ENCODE data around the gene CST2.
A peak's percentile ranks its signal among the peaks of the same experiment; 100 is the strongest.
"Not testable (repeated sequence)": the region's sequence is repeated elsewhere in the genome, so short reads cannot be mapped to it uniquely, and the experiment has no call there.

CST2 gene

DNA sequence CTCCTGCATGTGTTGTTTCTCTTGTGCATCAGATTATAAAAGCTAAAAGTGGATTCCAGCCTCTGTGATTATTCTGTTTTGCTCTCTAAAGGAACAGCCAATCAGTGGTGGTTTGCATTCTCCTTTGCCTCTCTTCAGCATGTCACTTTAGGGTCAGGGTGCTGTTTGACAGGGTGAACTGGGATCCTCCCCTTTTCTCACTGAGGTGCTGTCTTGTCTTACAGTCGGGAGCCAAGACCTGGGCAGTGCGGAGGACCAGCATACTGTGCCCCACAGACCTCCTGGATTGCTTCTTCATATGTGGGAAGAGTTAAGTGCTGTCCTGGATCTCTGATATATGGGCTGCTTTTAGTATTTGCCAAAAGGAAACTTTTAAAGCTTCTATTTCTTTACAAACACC lies 15.2 kb upstream of the CST2 start:
- no peak overlapping the region for H3K4me3 ChIP-seq (replicated peaks in 1 of 2; ENCODE audit: low read depth in 2 of 2, low read length in 2 of 2)
- DNase-seq (ENCODE audit: low read depth in 2 of 2): no peak
- no peak for TF ChIP-seq CTCF (IDR thresholded peaks at IDR 0.05; ENCODE audit: low read depth, low read length)

- no peak for DNase-seq (ENCODE audit: low read depth in 2 of 2)
- H3K4me3 ChIP-seq (replicated peaks in 1 of 2; ENCODE audit: low read depth in 2 of 2, low read length in 2 of 2): no peak overlapping the region
- TF ChIP-seq CTCF (IDR thresholded peaks at IDR 0.05; ENCODE audit: low read depth, low read length): no peak
Measured at GRCh38 chr20:23835716-23836115, 9.2 kb upstream of the CST2 start.

GRCh38 chr20:23832775-23833513 lies 6.4 kb upstream of the CST2 start:
- peak in 1 of 2 donors; percentile 22 for DNase-seq (ENCODE audit: low read depth in 2 of 2)
- no peak for TF ChIP-seq CTCF (IDR thresholded peaks at IDR 0.05; ENCODE audit: low read depth, low read length)
- H3K4me3 ChIP-seq (replicated peaks in 1 of 2; ENCODE audit: low read depth in 2 of 2, low read length in 2 of 2): no peak overlapping the region

DNA sequence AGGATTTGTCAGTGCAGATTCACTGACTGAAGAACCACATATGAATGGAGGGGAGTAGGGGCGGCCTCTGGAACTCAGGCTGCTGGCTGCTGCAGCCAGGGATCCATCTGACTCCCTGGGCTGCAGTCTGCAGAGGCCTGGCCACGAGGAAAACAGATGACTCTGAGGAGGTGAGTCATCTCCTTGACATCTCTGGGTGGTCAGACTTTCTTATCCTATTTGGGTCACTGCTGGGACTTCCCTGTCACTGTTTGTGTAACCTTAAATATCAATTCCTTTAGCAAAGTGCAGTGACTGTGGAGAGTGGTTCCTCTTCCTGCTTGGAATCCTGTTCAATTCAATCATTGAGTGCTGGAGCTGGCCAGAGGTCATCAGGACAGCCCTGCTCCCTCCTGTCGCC lies 5.4 kb upstream of the CST2 start:
- H3K4me3 ChIP-seq (replicated peaks in 1 of 2; ENCODE audit: low read depth in 2 of 2, low read length in 2 of 2): not testable (repeated sequence)
- DNase-seq (ENCODE audit: low read depth in 2 of 2): peak in 1 of 2 donors; percentile 59

DNA sequence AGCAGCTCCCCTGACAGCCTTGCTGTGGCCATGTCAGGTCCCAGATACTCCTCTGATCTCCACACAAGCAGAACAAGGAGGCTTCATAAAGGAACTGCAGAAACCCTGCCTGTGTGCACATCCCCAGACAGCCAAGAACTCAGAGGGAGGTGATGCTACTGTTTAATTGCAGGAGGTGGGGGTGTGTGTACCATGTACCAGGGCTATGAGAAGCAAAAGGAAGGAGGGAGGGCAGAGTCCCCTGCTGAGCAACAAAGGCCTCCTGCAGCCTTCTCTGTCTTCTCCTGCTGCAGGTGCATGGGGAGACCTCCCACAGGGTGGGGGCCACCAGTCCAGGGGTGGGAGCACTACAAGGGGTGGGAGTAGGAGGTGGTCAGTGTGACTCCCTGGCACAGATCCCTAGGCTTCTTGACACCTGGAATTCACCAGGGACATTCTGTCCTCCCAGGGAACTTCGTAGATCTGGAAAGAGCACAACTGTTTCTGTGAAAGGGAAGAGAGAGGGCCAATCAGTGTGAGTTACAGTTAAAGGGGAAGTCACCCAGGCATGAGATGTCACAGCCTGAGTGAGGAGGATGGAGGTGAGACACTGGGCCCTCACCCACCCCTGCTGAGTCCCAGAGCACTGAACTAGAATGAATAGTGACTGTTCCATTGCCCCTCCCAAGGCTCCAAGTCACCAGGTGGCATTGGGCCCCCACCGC lies 2.8 kb downstream of the CST2 start:
- no peak for DNase-seq (ENCODE audit: low read depth in 2 of 2)
- H3K4me3 ChIP-seq (replicated peaks in 1 of 2; ENCODE audit: low read depth in 2 of 2, low read length in 2 of 2): no peak overlapping the region
- TF ChIP-seq CTCF (IDR thresholded peaks at IDR 0.05; ENCODE audit: low read depth, low read length): no peak

DNA sequence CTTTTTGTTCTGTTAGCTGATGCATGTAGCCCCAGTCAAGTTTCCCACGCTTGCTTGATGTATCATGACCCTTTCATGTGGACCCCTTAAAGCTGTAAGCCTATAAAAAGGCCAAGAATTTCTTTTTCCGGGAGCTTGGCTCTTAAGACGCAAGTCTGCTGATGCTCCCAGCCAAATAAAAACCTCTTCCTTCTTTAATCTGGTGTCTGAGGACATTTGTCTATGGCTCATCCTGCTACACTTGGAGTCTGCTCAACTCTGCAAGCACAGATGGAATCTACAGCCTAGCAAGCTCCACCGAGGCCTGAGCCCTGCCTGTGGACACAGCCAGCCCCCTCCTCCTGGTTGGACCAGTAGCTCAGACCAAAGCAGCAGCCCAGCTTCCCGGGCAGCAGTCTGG lies 3.4 kb downstream of the CST2 start:
- DNase-seq (ENCODE audit: low read depth in 2 of 2): no peak
- TF ChIP-seq CTCF (IDR thresholded peaks at IDR 0.05; ENCODE audit: low read depth, low read length): no peak
- H3K4me3 ChIP-seq (replicated peaks in 1 of 2; ENCODE audit: low read depth in 2 of 2, low read length in 2 of 2): no peak overlapping the region

- no peak for TF ChIP-seq CTCF (IDR thresholded peaks at IDR 0.05; ENCODE audit: low read depth, low read length)
- DNase-seq (ENCODE audit: low read depth in 2 of 2): peak in 1 of 2 donors; percentile 63
- H3K4me3 ChIP-seq (replicated peaks in 1 of 2; ENCODE audit: low read depth in 2 of 2, low read length in 2 of 2): no peak overlapping the region
Measured at GRCh38 chr20:23820493-23820892, 6.0 kb downstream of the CST2 start.

- H3K4me3 ChIP-seq (replicated peaks in 1 of 2; ENCODE audit: low read depth in 2 of 2, low read length in 2 of 2); DNase-seq (ENCODE audit: low read depth in 2 of 2): not testable (repeated sequence)
Measured at GRCh38 chr20:23811559-23811958, 15.0 kb downstream of the CST2 start.

DNA sequence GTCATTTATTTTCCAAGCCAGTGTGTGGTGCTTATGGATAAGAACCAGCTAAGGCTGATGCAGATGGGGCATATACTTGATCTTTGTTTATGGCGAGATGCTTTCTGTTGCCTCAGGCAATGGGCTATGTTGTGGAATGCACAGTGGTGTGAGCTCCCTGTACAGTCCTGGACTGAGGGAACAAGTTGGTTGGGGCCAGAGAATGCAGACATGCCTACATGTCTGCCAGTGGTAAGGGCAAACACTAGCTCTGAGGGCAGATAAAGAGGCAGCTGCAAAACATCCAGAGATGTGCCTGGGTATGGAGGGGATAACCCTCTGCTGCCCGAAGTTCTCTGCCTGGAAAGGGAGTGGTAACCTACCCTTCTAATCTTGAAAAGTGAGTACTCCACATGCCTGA lies 16.2 kb downstream of the CST2 start:
- not testable (repeated sequence) for H3K4me3 ChIP-seq (replicated peaks in 1 of 2; ENCODE audit: low read depth in 2 of 2, low read length in 2 of 2); DNase-seq (ENCODE audit: low read depth in 2 of 2)

All from cardiac fibroblast (primary cell).